HepG2 (cell line): ENCODE results near the gene PLXNA3. TPM values are rescaled to one million over a fixed set of nuclear protein-coding genes. Genes with fewer than 3 reads are reported as not detected.

Experiments used
- EEA1 ChIP-seq: sonication (generic); formaldehyde crosslinking; IDR thresholded peaks from 2 replicates; pipeline ENCODE4 v1.5.1; 2020; ENCODE audit warnings: mild to moderate bottlenecking, missing genetic modification reagents, borderline replicate concordance
- FOXM1 ChIP-seq: sonication (generic); formaldehyde crosslinking; IDR thresholded peaks from 2 replicates; pipeline ENCODE4 v1.5.0; 2020; ENCODE audit warnings: missing genetic modification reagents
- JUND ChIP-seq: sonication (generic); formaldehyde crosslinking; IDR thresholded peaks from 2 replicates; pipeline ENCODE4 v1.8.0; 2022; ENCODE audit warnings: mild to moderate bottlenecking, missing genetic modification reagents
- MIXL1 ChIP-seq: IDR thresholded peaks from 2 replicates; pipeline ENCODE4 v1.6.1; 2016
- RBM39 ChIP-seq: fragments of 200-400 bp; formaldehyde crosslinking; IDR thresholded peaks from one replicate; pipeline ENCODE4 v1.6.1; 2018; ENCODE audit warnings: antibody characterized with exemption, mild to moderate bottlenecking, low read depth, low read length; ENCODE audit not compliant: poor library complexity, severe bottlenecking
- REL ChIP-seq: sonication (generic); formaldehyde crosslinking; conservative IDR thresholded peaks from 2 replicates; pipeline ENCODE4 v1.8.0; 2022; ENCODE audit warnings: mild to moderate bottlenecking, missing genetic modification reagents, moderate library complexity
- SMAD3 ChIP-seq: sonication (generic); formaldehyde crosslinking; IDR thresholded peaks from 2 replicates; pipeline ENCODE4 v1.4.0; 2020; ENCODE audit warnings: missing genetic modification reagents
- STAG1 ChIP-seq: sonication (generic); formaldehyde crosslinking; IDR thresholded peaks from 2 replicates; pipeline ENCODE4 v1.4.0; 2020; ENCODE audit warnings: missing genetic modification reagents
- TCF7 ChIP-seq: sonication (generic); IDR thresholded peaks from 2 replicates; pipeline ENCODE4 v1.6.1; 2016; ENCODE audit warnings: antibody characterized with exemption, low read depth
- ZBTB3 ChIP-seq: sonication (generic); formaldehyde crosslinking; IDR thresholded peaks from 2 replicates; pipeline ENCODE4 v1.4.0; 2020; ENCODE audit warnings: low read depth, mild to moderate bottlenecking, moderate library complexity, missing genetic modification reagents, borderline replicate concordance
- ZFP36 ChIP-seq: fragments of 150-350 bp; IDR thresholded peaks from 2 replicates; pipeline ENCODE4 v1.6.1; 2018; ENCODE audit warnings: borderline replicate concordance, low read length, low read depth; ENCODE audit not compliant: partially characterized antibody
- ZNF432 ChIP-seq: sonication (generic); formaldehyde crosslinking; IDR thresholded peaks from 2 replicates; pipeline ENCODE4 v1.5.0; 2020; ENCODE audit warnings: missing genetic modification reagents, mild to moderate bottlenecking, borderline replicate concordance
- ZNF530 ChIP-seq: sonication (generic); formaldehyde crosslinking; IDR thresholded peaks from 2 replicates; pipeline ENCODE4 v1.5.0; 2020; ENCODE audit warnings: low read depth, mild to moderate bottlenecking, missing genetic modification reagents
- ZNF7 ChIP-seq: IDR thresholded peaks from 2 replicates; pipeline ENCODE4 v1.6.1; 2016; ENCODE audit warnings: missing biosample characterization, missing genetic modification reagents
- ZNF704 ChIP-seq: sonication (generic); formaldehyde crosslinking; IDR thresholded peaks from 2 replicates; pipeline ENCODE4 v1.8.1; 2023; ENCODE audit warnings: mild to moderate bottlenecking, inconsistent platforms, moderate library complexity, missing genetic modification reagents, borderline replicate concordance
- ZNF713 ChIP-seq: sonication (generic); formaldehyde crosslinking; IDR thresholded peaks from 2 replicates; pipeline ENCODE4 v1.4.0; 2020; ENCODE audit warnings: mild to moderate bottlenecking, missing genetic modification reagents
- ZSCAN21 ChIP-seq: sonication (generic); formaldehyde crosslinking; IDR thresholded peaks from 2 replicates; pipeline ENCODE4 v1.8.0; 2022; ENCODE audit warnings: mild to moderate bottlenecking, missing genetic modification reagents, moderate library complexity, borderline replicate concordance
- polyA plus RNA-seq, 8 experiments: library from polyadenylated mRNA; depleted of rRNA in 3 of 8; stranded (reverse) in 7 of 8; unstranded in 1 of 8; fragments of >200 nt; fragmentation: Illumina TruSeq in 4 of 8; extraction: Trizol in 4 of 8; gene quantifications; 2 replicates each; pipeline versions ENCODE4 v1.2.1 to v1.2.3, GENCODE V29; 2011 to 2016; ENCODE audit warnings: low read depth in 4 of 8, missing spikeins in 1 of 8, mixed read lengths in 1 of 8; ENCODE audit not compliant: insufficient read depth in 1 of 8
- total RNA-seq, 5 experiments: library from RNA; depleted of rRNA; stranded (reverse); fragments of >200 nt; fragmentation: Illumina TruSeq; extraction: Trizol; gene quantifications; 2 replicates each; pipeline ENCODE4 v1.2.3, GENCODE V29; 2016; ENCODE audit warnings: low read depth in 1 of 5
- TF ChIP-seq, protein P1 (sequence below): sonication (generic); formaldehyde crosslinking; IDR thresholded peaks from 2 replicates; pipeline ENCODE4 v1.4.0; 2020; ENCODE audit warnings: missing genetic modification reagents, borderline replicate concordance
- TF ChIP-seq, protein P2 (sequence below), 2 experiments: IDR thresholded peaks; 2 replicates each; pipeline ENCODE4 v1.6.1; 2011 to 2012; ENCODE audit warnings: low read length in 2 of 2, borderline replicate concordance in 1 of 2, low read depth in 1 of 2, mild to moderate bottlenecking in 1 of 2, moderate library complexity in 1 of 2

The PLXNA3 gene
- total and polyA plus RNA-seq, 2 of the 13 experiments (the other 11 are each of a cell fraction or from before 2014, with no cell fraction given) = 5.8 to 20.6 TPM

GRCh38 chrX:154428176-154429171, 29.6 kb upstream of the PLXNA3 start, which contains the start of gene ATP6AP1 (continued):
- TF ChIP-seq, protein P1, sequence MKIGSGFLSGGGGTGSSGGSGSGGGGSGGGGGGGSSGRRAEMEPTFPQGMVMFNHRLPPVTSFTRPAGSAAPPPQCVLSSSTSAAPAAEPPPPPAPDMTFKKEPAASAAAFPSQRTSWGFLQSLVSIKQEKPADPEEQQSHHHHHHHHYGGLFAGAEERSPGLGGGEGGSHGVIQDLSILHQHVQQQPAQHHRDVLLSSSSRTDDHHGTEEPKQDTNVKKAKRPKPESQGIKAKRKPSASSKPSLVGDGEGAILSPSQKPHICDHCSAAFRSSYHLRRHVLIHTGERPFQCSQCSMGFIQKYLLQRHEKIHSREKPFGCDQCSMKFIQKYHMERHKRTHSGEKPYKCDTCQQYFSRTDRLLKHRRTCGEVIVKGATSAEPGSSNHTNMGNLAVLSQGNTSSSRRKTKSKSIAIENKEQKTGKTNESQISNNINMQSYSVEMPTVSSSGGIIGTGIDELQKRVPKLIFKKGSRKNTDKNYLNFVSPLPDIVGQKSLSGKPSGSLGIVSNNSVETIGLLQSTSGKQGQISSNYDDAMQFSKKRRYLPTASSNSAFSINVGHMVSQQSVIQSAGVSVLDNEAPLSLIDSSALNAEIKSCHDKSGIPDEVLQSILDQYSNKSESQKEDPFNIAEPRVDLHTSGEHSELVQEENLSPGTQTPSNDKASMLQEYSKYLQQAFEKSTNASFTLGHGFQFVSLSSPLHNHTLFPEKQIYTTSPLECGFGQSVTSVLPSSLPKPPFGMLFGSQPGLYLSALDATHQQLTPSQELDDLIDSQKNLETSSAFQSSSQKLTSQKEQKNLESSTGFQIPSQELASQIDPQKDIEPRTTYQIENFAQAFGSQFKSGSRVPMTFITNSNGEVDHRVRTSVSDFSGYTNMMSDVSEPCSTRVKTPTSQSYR = no peak
- TF ChIP-seq ZFP36 (no peak), STAG1 (CRISPR knock-in tag) (no peak), JUND (no peak), ZBTB3 (CRISPR knock-in tag) (no peak), ZNF713 (no peak), FOXM1 (CRISPR knock-in tag) (no peak), ZNF530 (CRISPR knock-in tag) (no peak), ZNF432 (CRISPR knock-in tag) (no peak), SMAD3 (CRISPR knock-in tag) (no peak), ZNF704 (CRISPR knock-in tag) (no peak), TCF7 (no peak), MIXL1 (CRISPR knock-in tag) (no peak), RBM39 (no peak), ZSCAN21 (CRISPR knock-in tag) (peak; percentile 69; the same call in 1 of the 2 replicates), ZNF7 (CRISPR knock-in tag) (no peak), EEA1 (CRISPR knock-in tag) (no peak), REL (CRISPR knock-in tag) (no peak)
- TF ChIP-seq, protein P2, sequence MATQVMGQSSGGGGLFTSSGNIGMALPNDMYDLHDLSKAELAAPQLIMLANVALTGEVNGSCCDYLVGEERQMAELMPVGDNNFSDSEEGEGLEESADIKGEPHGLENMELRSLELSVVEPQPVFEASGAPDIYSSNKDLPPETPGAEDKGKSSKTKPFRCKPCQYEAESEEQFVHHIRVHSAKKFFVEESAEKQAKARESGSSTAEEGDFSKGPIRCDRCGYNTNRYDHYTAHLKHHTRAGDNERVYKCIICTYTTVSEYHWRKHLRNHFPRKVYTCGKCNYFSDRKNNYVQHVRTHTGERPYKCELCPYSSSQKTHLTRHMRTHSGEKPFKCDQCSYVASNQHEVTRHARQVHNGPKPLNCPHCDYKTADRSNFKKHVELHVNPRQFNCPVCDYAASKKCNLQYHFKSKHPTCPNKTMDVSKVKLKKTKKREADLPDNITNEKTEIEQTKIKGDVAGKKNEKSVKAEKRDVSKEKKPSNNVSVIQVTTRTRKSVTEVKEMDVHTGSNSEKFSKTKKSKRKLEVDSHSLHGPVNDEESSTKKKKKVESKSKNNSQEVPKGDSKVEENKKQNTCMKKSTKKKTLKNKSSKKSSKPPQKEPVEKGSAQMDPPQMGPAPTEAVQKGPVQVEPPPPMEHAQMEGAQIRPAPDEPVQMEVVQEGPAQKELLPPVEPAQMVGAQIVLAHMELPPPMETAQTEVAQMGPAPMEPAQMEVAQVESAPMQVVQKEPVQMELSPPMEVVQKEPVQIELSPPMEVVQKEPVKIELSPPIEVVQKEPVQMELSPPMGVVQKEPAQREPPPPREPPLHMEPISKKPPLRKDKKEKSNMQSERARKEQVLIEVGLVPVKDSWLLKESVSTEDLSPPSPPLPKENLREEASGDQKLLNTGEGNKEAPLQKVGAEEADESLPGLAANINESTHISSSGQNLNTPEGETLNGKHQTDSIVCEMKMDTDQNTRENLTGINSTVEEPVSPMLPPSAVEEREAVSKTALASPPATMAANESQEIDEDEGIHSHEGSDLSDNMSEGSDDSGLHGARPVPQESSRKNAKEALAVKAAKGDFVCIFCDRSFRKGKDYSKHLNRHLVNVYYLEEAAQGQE (IDR thresholded peaks at IDR 0.05; ENCODE audit: borderline replicate concordance in 1 of 2, low read depth in 1 of 2, low read length in 2 of 2) = no peak
